HUDEP-2 (cell line): ENCODE results near the gene CCDC83.
A peak's percentile ranks its signal among the peaks of the same experiment; 100 is the strongest.
"Not testable (repeated sequence)": the region's sequence is repeated elsewhere in the genome, so short reads cannot be mapped to it uniquely, and the experiment has no call there.

Experiments used
- DNase-seq, 76 experiments: peaks; one replicate each; lab custom pipeline; 2025; ENCODE audit not compliant: unreplicated experiment in 76 of 76; lab: John Stamatoyannopoulos, UW

The CCDC83 gene

GRCh38 chr11:85831050-85831449 is 24.1 kb upstream of the CCDC83 start:
- no peak for DNase-seq

GRCh38 chr11:85835263-85835662 is 19.9 kb upstream of the CCDC83 start:
- DNase-seq: no peak

GRCh38 chr11:85835729-85836128 is 19.5 kb upstream of the CCDC83 start:
- no peak for DNase-seq

GRCh38 chr11:85840932-85841331 is 14.3 kb upstream of the CCDC83 start:
- not testable (repeated sequence) for DNase-seq

- DNase-seq: no peak
Measured at GRCh38 chr11:85843929-85844328, 11.3 kb upstream of the CCDC83 start.

GRCh38 chr11:85844439-85845123 is 10.6 kb upstream of the CCDC83 start:
- no peak for DNase-seq

GRCh38 chr11:85845124-85845631 is 10.0 kb upstream of the CCDC83 start:
- peak in 1 of 76 experiments; percentile 2 for DNase-seq

GRCh38 chr11:85847436-85847835 is 7.7 kb upstream of the CCDC83 start:
- DNase-seq: no peak

- DNase-seq: no peak
Measured at GRCh38 chr11:85848006-85848405, 7.2 kb upstream of the CCDC83 start.

GRCh38 chr11:85848556-85848955 is 6.6 kb upstream of the CCDC83 start:
- DNase-seq: no peak

GRCh38 chr11:85852754-85853153 is 2.4 kb upstream of the CCDC83 start:
- DNase-seq: not testable (repeated sequence)

GRCh38 chr11:85853541-85853940 is 1.6 kb upstream of the CCDC83 start:
- DNase-seq: not testable (repeated sequence)

- peak in 1 of 76 experiments; percentile 28 for DNase-seq
Measured at GRCh38 chr11:85854212-85854556, 999 bp upstream of the CCDC83 start.

GRCh38 chr11:85854557-85855340 is 434 bp upstream of the CCDC83 start:
- DNase-seq: peak in 75 of 76 experiments; percentile 9 to 95 (median 82)

- no peak for DNase-seq
Measured at GRCh38 chr11:85857098-85857497, 1.9 kb downstream of the CCDC83 start.

GRCh38 chr11:85859541-85859940 is 4.4 kb downstream of the CCDC83 start:
- not testable (repeated sequence) for DNase-seq

- peak in 1 of 76 experiments; percentile 1 for DNase-seq
Measured at GRCh38 chr11:85863855-85864254, 8.7 kb downstream of the CCDC83 start.

GRCh38 chr11:85866137-85866827 is 11.1 kb downstream of the CCDC83 start:
- DNase-seq: no peak

GRCh38 chr11:85867751-85868150 is 12.6 kb downstream of the CCDC83 start:
- no peak for DNase-seq

- DNase-seq: no peak
Measured at GRCh38 chr11:85869781-85870180, 14.6 kb downstream of the CCDC83 start.

GRCh38 chr11:85874265-85874664 is 19.1 kb downstream of the CCDC83 start:
- no peak for DNase-seq
